A673 (cell line): ENCODE results near the gene ZBTB20. TPM values are rescaled to one million over a fixed set of nuclear protein-coding genes. Genes with fewer than 3 reads are reported as not detected.

ENCODE experiments used
- BruUV-seq: library from RNA; stranded (reverse); fragments of 400-500 nt; replicated peaks from 2 replicates; lab custom pipeline; 2021; lab: Mats Ljungman, UMichigan
- CTCF ChIA-PET: fragments of 300-600 bp; sonication (Branson Sonifier 250); formaldehyde crosslinking; loops from one replicate; lab custom pipeline; 2022; ENCODE audit warnings: antibody characterized with exemption; lab: Charles Lee
- POLR2A ChIA-PET: fragments of 300-600 bp; sonication (Branson Sonifier 250); formaldehyde crosslinking; loops from one replicate; lab custom pipeline; 2022; ENCODE audit warnings: antibody characterized with exemption; ENCODE audit not compliant: low non-redundant PET; lab: Charles Lee
- DNase-seq: peaks from one replicate; pipeline ENCODE4 v3.0.0-alpha.2; 2015; ENCODE audit warnings: low spot score
- H3K27ac ChIP-seq: fragments of 200-600 bp; sonication (generic); 2 replicates; pipeline ENCODE4 v1.5.1; 2016; ENCODE audit warnings: mixed run types, low read depth, mild to moderate bottlenecking, mixed read lengths, antibody characterized with exemption, low read length; ENCODE audit not compliant: poor library complexity, severe bottlenecking
- H3K27me3 ChIP-seq: fragments of 200-600 bp; sonication (generic); replicated peaks from 2 replicates; pipeline ENCODE4 v1.6.1; 2017; ENCODE audit warnings: mixed run types, low read depth, mild to moderate bottlenecking, mixed read lengths, antibody characterized with exemption, low read length; ENCODE audit not compliant: insufficient read depth, poor library complexity
- H3K36me3 ChIP-seq: fragments of 200-600 bp; sonication (generic); 2 replicates; pipeline ENCODE4 v1.6.1; 2016; ENCODE audit warnings: mixed run types, mild to moderate bottlenecking, mixed read lengths, antibody characterized with exemption, low read length; ENCODE audit not compliant: insufficient read depth, poor library complexity, severe bottlenecking
- H3K4me1 ChIP-seq: fragments of 200-600 bp; sonication (generic); 2 replicates; pipeline ENCODE4 v1.6.1; 2017; ENCODE audit warnings: mixed run types, mild to moderate bottlenecking, mixed read lengths, antibody characterized with exemption, low read length; ENCODE audit not compliant: insufficient read depth, poor library complexity, severe bottlenecking
- H3K4me3 ChIP-seq: fragments of 200-600 bp; sonication (generic); 2 replicates; pipeline ENCODE4 v1.5.1; 2016; ENCODE audit warnings: low read depth, mixed run types, mild to moderate bottlenecking, mixed read lengths, low read length; ENCODE audit not compliant: poor library complexity, severe bottlenecking
- H3K9me3 ChIP-seq: fragments of 200-600 bp; sonication (generic); 2 replicates; pipeline ENCODE4 v1.6.1; 2016; ENCODE audit warnings: mixed run types, low read depth, mild to moderate bottlenecking, mixed read lengths, antibody characterized with exemption, low read length; ENCODE audit not compliant: poor library complexity, severe bottlenecking
- CTCF ChIP-seq: fragments of 300-800, 200-600 bp; sonication (generic); conservative IDR thresholded peaks from 2 replicates; pipeline ENCODE4 v1.5.1; 2017; ENCODE audit warnings: low read depth, mild to moderate bottlenecking, antibody characterized with exemption, low read length, moderate library complexity, mixed read lengths
- EZH2 ChIP-seq: fragments of 200-600 bp; sonication (generic); IDR thresholded peaks from 2 replicates; pipeline ENCODE4 v1.6.1; 2017; ENCODE audit warnings: borderline replicate concordance, low read depth, mild to moderate bottlenecking, mixed read lengths, antibody characterized with exemption, low read length; ENCODE audit not compliant: poor library complexity, severe bottlenecking
- intact Hi-C: fragments of 100-400 bp; cut with micrococcal nuclease; formaldehyde crosslinking; loops from one replicate; pipeline ENCODE4 v1.10.0; 2022; ENCODE audit not compliant: unreplicated experiment
- total RNA-seq: library from RNA; stranded (reverse); gene quantifications from 2 replicates; pipeline ENCODE4 v1.2.3, GENCODE V29; 2021

The ZBTB20 gene
- total RNA-seq, 1 experiment from 2014 or later: 13.5 TPM

DNA sequence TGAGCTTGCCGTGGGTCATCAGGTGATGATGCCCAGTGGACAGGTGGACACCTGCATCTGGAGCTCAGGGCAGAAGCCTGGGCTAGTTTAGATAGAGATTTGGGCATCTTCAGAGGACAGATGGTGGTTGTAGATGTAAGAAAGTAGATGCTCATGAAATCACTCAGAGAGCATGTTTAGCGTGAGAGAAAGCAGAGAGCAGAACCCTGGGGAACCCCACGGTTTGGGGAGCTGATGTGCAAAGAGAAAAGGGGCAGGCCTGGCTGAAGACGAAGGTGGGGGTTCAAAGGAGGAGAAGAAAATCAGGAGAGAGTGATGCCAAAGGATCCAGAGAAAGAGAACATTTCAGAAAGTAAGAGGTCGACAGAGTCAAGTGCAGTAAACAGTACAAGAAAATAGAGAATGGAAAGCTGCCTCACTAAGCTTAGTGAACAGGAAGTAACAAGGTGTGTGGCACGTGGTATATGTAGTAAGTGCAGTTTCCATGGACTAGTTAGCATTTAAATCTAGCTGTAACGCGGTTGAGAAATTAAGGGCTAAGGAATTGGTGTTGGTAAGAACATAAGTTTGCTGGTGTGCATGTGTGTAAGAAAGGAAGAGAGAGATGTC, 839.8 kb downstream of the ZBTB20 start:
- Histone ChIP-seq H3K9me3 (no peaks in the 10 kb centered on the region), H3K27me3 (no peaks in the 10 kb centered on the region), H3K36me3 (no peaks in the 10 kb centered on the region), H3K27ac (no peak overlapping the region), H3K4me3 (no peak overlapping the region), H3K4me1 (no peaks in the 10 kb centered on the region)
- no peak for TF ChIP-seq CTCF
- no peak for TF ChIP-seq EZH2
- no peak for DNase-seq
- ChIA-PET POLR2A (no interaction called here), CTCF (interaction anchor here (1.8 kb wide), 1 partner anchor 8 kb away, joined by 4 read pairs; no protein-coding TSS in a partner anchor)
- no TSS peak for BruUV-seq
- intact Hi-C loops: no loop called here

DNA sequence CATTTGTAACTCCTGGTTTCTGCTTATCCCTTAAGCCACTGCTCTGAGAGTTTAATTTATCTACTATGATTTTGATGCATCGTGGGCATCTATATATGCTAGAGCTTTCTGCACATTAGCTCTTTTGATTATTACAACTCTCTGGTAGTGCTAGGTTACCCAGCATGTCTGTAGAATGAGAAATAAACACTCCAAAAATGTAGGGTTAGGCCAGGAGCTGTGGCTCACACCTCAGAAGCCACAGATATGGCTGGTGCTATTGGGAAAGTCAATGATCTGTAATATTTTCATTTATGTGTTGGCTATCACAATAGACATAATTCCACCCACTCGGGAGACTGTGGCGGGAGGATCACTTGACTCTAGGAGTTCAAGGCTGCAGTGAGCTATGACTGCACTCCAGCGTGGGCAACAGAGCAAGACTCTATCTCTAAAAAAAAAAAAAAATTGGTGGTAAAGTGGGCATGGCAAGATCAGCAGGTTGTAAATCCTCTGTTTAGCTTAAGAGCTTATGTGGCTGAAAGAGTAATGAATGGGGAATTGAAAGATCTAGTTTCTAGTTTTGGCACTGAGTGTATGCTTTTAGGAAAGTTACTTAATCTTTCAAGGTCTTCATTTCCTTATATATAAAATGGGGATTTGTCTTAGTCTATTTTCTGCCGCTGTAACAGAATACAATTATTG, 847.0 kb downstream of the ZBTB20 start:
- DNase-seq: no peak
- Histone ChIP-seq H3K27ac (no peak overlapping the region), H3K27me3 (no peaks in the 10 kb centered on the region), H3K9me3 (no peaks in the 10 kb centered on the region), H3K36me3 (no peaks in the 10 kb centered on the region), H3K4me3 (peak overlapping the region; percentile 26), H3K4me1 (no peaks in the 10 kb centered on the region)
- POLR2A ChIA-PET: no interaction called here
- CTCF ChIA-PET: interaction anchor here (0.6 to 1.5 kb wide), 8 partner anchors 9 to 191 kb away, joined by 3 to 14 read pairs (median 4); no protein-coding TSS in a partner anchor
- no peak for TF ChIP-seq CTCF
- TF ChIP-seq EZH2: no peak
- no TSS peak for BruUV-seq
- intact Hi-C loops: no loop called here

GRCh38 chr3:114299421-114299820, 847.7 kb downstream of the ZBTB20 start:
- Histone ChIP-seq H3K4me1 (no peaks in the 10 kb centered on the region), H3K27me3 (no peaks in the 10 kb centered on the region), H3K4me3 (peak overlapping the region; percentile 26), H3K27ac (no peak overlapping the region), H3K9me3 (no peaks in the 10 kb centered on the region), H3K36me3 (no peaks in the 10 kb centered on the region)
- peak; percentile 79 for TF ChIP-seq CTCF
- TF ChIP-seq EZH2: no peak
- BruUV-seq: no TSS peak
- ChIA-PET CTCF (interaction anchor here (0.6 to 1.5 kb wide), 5 partner anchors 8 to 176 kb away, joined by 3 to 14 read pairs (median 4); no protein-coding TSS in a partner anchor), POLR2A (no interaction called here)
- peak; percentile 84 for DNase-seq
- intact Hi-C loops: no loop called here
